Activated CD8-positive, alpha-beta memory T cell treated with anti-CD3 and anti-CD28 coated beads for 48 hours (primary cell): Measurements from ENCODE around the gene BBOX1.
"Not testable (repeated sequence)": the region's sequence is repeated elsewhere in the genome, so short reads cannot be mapped to it uniquely, and the experiment has no call there.

ENCODE experiments used
- DNase-seq, 3 experiments: peaks; one replicate each; pipeline ENCODE4 v3.0.0-alpha.2; 2020; ENCODE audit warnings: low read depth in 2 of 3, low spot score in 2 of 3

BBOX1 gene

GRCh38 chr11:27175562-27175961 is 134.9 kb downstream of the BBOX1 start:
- not testable (repeated sequence) for DNase-seq
